CD1c-positive myeloid dendritic cell (primary cell): ENCODE measurements around the gene EPHA4.

Experiments
- DNase-seq: peaks from one replicate; pipeline ENCODE4 v3.0.0-alpha.2; 2016; ENCODE audit errors: extremely low spot score

EPHA4 gene

DNA sequence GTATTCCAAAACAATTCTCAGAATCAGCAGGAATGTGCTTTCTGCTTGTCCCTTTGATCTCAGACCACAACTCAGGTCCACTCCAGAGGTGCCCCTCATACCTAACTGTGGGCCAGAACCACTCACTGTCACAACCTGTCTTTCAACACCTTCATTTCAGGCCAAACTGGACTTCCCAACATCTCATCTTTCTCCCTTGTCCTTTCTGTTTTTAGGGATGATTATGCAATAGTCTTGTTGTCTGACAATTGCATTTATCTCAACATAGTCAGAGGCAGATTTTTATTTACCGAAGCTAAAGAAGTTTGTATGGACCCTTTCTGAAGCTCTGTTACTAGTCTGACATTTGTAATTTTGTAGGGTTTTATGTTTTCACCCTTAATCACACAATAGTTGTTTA is 95.9 kb downstream of the EPHA4 start:
- no peak for DNase-seq

DNA sequence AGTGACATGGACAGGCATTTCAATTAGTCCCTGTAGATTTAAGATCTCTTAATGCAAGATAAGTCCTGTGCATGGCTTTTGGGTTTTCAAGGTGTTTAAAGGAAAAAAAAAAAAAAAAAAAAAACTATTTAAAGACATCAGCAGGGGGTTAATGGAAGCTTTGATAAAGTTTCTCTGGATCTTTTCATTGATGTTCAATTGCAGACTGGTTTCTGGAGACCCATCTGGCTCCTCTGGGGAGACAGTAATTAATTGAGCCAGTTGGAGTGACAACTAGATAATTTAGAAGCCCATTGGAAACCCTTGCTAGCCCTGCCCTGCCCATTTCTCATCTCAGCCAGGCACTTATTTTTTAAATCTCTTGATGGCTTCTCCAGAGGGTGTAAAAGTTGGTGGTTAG is 98.7 kb downstream of the EPHA4 start:
- no peak for DNase-seq

DNA sequence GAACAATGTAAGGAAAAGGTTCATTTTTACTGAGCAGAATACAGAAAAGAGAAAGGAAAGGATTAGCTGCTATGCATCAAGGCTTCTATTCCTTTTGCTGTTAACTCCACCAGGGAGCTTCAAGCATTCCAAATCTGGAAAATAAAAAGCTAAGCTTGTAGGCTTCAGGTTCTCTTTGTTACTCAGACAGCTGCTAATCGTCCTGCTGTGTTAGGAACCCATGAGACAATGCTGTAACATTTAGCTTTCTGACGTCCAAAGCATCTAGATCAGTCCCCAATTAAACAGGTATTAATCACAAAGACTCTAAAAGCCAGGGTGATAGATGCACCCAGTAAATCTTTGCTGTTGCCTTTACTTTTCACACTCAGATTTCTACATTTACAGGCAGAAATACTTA is 103.8 kb downstream of the EPHA4 start:
- no peak for DNase-seq

DNA sequence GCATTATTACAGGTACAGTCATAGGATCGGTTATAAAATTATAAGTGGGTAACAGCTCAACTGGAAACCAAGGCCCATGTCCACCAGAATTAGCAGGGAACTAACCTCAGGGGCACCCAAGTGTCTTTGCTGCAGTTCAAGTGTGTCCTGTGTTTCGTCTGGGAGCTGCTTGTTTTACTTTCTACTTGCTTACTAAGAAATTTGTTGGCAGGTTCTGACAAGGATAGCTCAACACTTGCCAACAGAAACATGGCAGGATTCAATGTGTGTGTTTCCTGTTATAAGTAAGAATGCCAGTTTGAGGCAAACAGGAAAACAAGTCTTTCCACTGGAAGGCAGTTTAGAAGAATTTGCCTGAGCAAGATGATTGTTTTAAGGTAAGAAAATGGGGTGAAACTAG is 104.5 kb downstream of the EPHA4 start:
- no peak for DNase-seq

DNA sequence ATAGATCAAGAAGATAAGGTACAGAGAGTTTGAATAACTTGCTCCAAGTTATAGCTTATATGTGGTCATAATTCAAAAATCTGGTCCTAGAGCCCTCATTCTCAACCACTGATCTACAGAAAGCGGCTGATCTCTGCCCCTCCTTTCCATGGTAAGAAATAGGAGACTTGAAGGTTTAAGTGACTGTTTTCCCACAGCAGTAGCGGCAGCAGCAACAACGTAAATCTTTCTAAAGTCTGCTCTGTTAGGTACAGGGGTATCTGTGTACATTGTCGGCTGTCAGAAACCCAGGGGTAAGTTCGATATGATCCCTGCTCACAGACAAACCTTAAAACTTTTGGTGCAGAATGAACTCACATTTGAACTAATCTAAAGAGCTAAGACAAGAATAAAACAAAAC is 105.4 kb downstream of the EPHA4 start:
- no peak for DNase-seq

DNA sequence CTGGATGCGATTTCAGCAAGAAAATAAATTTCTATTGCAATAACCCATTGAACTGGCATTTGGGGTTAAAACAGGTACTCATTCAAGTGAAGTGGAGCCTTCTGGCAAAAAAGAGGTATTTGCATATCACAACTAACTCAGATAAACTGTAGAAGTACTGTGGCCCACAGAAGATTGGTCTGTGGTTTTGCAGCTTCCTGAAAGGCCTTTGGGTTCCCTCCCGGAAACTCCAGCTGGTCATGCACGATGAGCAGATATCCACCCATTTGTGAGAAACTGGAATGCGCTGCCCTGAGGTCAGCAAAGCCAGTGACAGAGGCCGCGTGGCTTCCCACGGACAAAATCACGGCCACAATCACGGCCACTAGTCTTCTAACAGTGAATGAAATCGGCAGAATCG is 106.3 kb downstream of the EPHA4 start:
- DNase-seq, result no peak

DNA sequence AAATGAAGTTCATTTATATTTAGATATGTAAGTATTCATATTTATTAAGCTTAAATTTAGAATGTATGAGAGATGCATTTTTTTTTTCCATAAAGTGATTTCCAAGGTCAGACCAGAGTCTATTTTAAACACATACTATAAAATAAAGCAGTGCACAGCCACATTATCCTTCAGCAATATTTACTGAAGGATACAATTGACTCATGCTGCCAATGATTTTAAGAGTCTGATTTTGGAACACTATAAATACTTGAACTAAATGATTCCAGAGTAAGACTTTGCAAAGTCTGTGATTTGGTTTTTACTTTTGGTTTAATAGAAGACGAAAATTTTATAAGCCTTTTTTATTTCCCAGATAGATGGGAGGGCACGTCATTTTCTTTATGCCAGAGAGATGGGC is 107.1 kb downstream of the EPHA4 start:
- no peak for DNase-seq

DNA sequence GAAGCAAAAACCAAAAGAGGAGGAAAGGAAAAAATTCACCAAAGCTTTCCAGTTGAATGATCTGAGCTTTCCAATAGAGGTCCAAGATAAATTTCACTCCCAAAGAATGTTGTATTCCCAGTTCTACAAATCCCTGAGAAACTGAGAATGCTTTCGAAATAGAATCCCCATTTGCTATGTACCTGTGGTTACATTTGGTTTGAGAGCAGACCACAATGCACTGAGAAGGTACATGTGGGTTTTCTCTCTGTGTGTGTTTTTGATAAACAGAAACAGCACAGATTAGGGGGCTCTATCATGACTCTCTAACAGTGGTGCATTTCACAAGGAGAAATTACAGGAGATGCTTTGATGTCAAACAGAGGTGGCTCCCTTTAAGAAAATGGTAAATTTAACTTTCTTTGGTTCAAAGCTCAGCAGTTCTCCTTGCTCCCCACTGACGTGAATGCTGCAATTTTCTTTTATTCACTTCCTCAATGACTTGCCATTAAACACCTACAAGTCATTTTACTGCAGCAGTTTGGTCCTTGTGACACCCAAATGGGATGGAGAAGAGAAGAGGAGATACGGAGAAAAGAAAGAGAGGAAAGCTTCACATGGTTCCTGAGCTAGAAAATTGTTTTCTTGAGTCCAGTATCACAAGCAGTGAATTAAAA is 108.7 kb downstream of the EPHA4 start:
- DNase-seq, result no peak

DNA sequence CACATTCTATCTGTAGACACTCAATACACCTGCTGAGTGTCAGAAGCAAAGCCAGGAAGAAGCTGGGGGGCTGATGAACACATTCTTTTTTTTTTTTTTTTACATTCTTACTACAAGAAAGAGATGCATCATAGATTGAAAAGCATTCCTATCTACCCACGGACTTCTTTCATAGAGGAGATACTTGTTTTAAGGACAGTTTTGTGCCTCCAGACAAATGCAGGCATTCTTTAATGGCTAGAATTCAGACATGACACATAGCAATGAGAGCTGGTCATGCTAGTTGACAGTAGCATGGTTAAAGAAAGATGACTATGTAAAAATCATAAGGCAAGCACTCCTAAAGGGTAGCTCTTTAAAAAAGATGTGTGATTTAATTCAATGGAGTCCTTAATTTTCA is 110.2 kb downstream of the EPHA4 start:
- no peak for DNase-seq

DNA sequence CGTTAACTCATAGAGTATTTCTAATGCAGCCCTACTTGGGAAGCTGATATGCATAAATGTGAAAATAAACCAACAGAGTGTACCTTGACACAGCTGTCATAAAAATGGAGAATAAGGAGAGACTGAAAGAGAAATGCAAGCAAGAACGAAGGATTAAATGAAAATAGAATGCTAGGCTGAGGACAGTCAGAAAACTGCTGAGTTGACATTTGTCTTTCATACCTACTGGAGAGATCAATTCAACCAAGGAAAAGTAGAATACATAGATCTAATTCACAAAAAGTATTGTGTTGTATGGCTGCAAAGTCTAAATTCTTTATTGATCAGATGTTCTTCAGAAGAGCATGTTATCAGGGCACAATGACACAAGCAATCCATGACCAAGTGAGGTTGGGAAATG is 112.0 kb downstream of the EPHA4 start:
- no peak for DNase-seq

DNA sequence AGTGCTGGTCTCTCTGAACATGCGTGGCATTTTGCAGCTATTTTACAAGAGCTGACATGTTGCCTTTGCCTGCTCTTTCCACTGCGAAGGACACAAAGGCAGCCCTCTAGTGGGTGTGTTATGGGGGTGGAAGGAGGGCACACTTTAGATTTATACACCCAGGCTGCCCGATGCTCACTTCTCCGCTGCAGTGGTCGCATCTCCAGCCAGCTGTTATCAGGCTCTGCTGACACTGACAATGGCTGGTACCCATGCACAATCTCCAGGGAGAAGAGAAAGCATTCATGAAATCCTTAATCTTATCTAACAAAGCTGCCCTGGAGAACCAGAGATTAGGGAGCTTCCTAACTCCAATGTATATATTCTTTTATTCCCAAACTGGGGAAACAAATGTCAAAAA is 113.5 kb downstream of the EPHA4 start:
- no peak for DNase-seq

DNA sequence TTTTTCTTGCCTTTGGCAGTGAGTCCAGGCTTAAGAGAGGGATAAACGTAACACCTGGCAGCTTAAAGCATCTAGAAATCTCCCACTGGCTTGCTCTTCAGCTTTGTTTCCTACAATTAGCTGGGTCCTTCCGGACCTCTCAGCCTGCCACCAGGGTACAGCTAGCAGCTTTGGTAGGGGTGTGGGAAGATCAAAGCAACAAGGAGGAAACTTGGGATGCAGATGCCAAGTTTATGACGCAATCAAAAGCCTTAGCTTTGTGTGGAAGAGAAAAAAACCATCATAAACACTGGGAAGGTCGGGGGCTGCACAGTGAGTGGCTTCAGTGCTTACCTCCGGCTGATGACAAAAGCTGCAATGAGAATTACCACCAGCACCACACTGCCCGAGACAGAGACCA is 116.9 kb downstream of the EPHA4 start:
- DNase-seq, result no peak

DNA sequence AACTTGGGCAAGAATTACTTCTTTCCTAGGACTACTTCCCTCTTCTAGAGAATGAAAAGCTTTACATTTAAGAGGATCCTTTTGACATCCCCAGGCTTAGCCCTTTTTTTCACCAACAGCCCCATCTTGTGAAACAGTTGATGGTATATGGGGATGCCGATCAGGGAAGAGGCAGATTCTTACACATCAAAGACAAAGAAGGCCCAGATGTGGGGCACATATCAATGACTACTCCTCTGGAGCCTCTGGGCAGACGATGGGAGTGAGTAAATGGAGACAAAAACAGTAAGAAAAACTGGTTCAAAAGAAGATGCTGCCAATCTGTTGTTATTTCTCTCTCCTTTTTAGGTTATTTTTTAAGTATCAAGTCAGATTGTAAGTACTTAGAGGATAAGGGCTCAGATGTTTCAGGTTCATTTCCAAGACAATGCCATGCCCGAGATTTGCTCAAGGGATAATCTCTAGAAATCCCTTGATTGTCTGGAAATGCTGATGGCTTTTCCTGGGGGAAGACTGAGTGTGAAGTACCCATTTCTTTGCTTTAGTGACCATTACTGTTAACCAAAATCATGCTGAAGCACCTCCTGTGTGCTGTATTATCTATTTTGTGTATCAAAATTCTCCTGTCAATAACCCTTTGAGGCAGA is 117.5 kb downstream of the EPHA4 start:
- no peak for DNase-seq

DNA sequence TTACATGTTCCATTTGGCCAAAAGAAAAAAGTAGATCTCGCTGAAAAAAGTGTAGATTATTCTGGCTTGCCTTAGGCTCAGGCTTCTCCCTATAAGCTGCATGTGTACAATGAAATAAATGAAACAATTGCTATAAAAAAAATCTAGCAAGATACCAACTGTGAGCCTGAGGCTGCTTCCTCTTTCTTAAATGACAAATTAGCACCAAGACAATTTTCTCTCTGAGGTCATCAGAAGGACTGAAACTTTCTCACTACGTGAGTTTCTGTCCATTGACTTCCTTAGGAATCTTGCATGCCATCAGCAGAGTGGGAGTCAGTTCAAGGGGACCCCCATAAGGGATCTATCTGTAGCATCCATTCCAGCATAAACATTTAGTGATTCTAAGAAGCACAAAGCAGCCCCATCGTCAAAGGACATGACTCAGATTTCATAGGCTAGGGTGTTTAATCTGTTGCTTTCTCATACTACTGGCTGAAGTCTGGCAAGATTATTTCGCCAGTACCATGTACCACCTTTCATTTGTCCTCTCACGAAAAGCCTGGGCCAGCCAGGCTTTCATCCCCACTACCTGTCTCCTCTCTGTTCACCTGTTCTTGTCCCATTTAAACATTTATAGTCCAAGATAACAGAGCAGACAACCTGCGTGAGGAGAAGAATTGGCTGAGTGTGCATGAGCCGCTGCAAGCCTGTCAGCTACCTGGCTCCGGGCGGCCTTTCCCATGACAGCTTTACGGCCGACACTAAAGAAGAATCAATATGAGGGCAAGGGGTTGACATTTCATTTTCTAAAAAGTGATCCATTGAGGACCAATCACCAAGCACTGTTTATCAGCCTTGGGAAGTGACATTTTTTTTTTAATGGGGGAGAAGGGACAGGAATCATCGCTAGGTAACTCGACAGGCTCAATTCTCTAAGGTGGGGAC is 120.0 kb downstream of the EPHA4 start:
- DNase-seq, result no peak

DNA sequence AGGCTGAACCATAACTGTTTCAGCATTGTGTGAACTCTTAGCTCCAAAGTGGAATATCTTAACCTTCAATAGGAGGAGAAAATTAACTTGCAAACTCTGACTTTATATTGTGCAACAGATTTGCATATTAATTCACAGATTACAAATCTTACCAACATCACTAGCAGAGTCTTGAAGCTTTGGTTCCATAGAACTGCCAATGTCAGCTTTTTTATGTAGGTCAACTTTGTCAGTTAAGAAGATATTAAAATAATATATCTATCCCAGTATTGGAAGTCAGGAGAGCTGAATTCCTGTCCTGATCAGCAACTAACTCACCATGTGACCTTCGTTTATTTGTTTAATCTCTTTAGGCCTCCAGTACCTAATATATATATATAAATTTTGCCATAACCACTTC is 121.8 kb downstream of the EPHA4 start:
- DNase-seq, result no peak

DNA sequence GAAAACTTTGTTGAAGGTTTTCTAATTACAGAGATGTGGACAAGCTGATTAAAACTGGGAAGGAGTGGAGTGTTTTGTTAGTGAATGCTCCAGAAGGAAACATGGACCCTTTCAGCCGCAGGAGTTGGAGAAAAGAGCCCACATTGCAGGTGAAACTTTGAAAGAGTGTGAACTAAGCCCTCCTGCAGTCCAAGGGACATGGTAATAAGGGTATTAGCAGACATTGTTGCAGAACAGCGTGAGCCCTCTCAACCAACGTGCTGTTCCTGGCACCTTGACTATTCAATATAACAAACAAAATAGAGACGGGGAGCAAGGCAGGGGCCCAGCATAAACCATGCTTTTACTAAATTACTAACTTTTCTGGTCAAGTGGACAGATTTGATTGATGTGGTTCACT is 122.7 kb downstream of the EPHA4 start:
- no peak for DNase-seq

DNA sequence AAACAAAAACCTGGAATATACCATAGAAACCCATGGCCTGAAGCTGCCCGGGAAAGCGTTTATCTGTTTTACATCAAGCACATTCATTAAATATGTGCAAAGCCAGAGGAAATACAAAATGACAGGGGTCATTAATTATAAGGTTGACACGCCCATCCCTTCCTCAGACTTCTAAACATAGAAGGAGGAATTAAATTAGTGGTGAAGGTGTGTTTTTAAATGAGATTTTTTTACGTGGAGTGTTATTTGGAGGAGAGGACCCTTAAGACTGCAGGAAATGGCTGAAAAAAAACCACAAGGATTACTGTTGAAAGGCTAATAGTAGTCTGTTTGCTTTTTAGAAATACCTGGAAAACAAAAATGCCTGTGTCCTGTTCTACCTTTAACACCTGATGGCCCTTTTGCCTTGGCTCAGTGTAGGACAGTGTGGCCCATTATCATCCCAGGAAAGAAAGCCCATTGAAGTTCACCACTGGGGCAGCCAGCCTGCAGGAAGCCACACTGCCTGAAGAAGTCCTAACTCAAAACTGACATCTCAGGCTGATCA is 123.2 kb downstream of the EPHA4 start:
- DNase-seq, result no peak

DNA sequence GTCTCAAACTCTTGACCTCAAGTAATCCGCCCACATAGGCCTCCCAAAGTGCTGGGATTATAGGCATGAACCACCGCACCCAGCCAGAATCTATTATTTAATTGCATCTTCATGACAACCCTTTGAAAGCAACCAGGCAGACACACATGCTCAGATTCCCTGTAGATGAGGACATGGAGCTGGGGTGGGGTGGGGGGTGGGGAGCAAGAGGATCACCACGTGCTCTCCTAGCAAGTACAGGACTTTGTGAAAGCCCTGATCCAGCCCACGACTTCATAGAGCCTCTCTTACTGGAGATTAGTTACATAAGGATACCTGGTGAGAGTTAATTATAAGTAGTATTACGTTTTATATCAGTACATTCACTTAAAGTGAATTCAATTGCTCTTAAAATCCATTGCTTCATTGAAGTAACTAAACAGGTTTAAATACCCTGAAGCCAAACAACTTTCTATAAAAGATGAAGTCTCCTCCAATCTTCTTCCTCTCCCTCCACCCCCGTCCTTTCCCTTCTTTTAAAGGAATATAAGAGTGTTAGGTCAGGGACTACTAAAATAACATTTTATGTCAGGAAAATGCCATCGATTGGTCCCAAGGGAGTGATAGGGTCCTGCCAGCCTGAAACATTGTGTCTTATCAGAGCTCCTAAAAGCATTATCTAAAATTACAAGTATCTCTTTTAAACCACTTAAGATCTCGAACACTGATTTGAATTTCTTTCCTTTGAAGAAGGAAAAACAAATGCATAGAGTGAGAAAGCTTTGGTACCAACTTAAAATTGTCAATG is 123.9 kb downstream of the EPHA4 start:
- DNase-seq, result no peak

DNA sequence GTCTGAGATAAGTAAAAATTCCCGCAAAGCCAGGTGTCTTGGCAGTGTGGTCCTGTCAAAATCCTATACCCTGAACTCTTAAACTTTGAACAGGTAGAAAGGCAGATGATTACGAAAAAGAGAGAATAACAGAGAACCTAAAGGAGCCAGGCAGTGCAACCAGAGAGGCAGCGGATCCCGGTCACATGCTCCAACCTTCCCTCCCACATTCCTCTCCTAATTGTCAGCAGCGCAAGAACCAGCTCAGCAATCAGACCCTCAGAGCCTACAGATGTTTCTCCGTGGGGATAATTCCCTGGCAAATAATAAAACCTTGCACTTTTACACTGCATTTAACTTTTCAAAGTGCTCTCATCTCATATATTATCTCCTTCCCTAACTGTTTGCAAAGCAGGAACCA is 124.8 kb downstream of the EPHA4 start:
- no peak for DNase-seq

DNA sequence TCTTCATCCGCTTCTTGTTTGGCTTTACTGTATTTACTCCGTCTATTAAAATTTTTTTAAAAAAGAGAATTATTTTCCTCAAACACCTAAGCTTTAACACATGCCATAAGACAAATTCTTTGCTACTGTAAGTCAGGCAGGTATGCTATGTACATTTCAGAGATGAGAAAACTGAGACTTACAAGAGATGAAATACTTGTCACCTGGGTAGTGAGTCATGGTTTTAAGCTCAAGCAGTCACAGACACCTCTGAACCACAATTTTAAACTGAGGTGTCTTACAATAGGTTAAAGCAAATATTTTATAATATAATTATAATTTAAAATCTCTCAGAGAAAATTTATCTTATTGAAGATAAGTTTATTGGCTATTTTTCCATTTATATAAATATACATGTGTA is 126.0 kb downstream of the EPHA4 start:
- DNase-seq, result no peak

DNA sequence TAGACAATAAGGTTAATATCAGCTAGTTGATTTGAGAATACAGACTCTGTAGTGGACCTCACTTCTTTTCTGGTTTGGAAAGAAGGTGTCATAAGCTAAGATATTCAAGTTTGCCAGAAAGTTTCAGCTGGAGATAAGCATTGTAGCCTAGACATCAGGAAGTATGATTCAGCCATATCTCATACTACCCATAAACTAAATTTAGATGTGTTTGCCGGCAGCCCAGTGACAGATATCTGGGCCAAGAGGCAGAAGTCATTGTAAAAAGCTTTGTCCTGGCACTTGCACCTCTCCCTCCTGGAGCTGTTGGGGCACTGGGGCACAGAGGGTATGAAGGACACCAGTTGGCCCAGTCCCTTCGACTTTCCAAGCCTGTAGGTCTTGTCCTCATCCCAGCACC is 128.0 kb downstream of the EPHA4 start:
- no peak for DNase-seq

DNA sequence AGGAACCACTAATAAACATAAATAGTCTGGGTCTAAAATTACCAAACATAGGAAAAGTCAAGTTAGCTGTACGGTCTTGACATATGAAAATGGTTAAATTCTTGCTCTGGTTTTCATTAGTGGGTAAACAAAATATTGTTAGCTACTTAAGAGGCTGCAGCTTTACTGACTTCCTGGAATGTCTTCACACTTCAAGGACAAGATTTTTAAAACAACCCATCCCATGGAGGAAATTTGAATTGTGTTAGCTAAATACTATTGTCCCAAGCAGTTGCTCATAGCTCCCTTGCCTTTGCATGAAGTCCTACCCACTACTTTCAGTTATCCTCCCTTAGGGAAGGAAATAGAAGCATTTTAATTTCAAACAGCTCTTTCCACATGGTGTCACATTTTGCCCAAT is 128.5 kb downstream of the EPHA4 start:
- DNase-seq, result no peak
